Fibroblast of peridontal ligament (primary cell): Measurements from ENCODE around the gene PLA2G15.

ENCODE experiments used
- DNase-seq: peaks from one replicate; pipeline ENCODE4 v3.0.0-alpha.2; 2010; ENCODE audit errors: extremely low read depth

The PLA2G15 gene

GRCh38 chr16:68244903-68245853 is at the start of gene PLA2G15:
PLA2G15 (plus strand) TSS chr16:68245373; CDS start chr16:68245427, 54 bp downstream.
- peak; percentile 88 for DNase-seq

- DNase-seq = peak; percentile 12
These were observed 47.9 kb upstream of the PLA2G15 start for GRCh38 chr16:68197250-68197649.

- DNase-seq = peak; percentile 68
These were observed 44.9 kb upstream of the PLA2G15 start for GRCh38 chr16:68200088-68200783.

GRCh38 chr16:68202091-68202519 is 43.1 kb upstream of the PLA2G15 start:
- DNase-seq = peak; percentile 44

GRCh38 chr16:68206245-68206644 is 38.9 kb upstream of the PLA2G15 start:
- DNase-seq = no peak

GRCh38 chr16:68214726-68215125 is 30.4 kb upstream of the PLA2G15 start:
- no peak for DNase-seq

GRCh38 chr16:68215302-68215701 is 29.9 kb upstream of the PLA2G15 start:
- no peak for DNase-seq

GRCh38 chr16:68216240-68216639 is 28.9 kb upstream of the PLA2G15 start:
- no peak for DNase-seq

GRCh38 chr16:68217506-68217905 is 27.7 kb upstream of the PLA2G15 start:
- no peak for DNase-seq

- no peak for DNase-seq
These were observed 25.3 kb upstream of the PLA2G15 start for GRCh38 chr16:68219725-68220351.

GRCh38 chr16:68223072-68223471 is 22.1 kb upstream of the PLA2G15 start:
- DNase-seq = no peak

GRCh38 chr16:68226116-68226515 is 19.1 kb upstream of the PLA2G15 start:
- DNase-seq = no peak

GRCh38 chr16:68227183-68227793 is 17.9 kb upstream of the PLA2G15 start:
- no peak for DNase-seq

- DNase-seq = no peak
These were observed 17.2 kb upstream of the PLA2G15 start for GRCh38 chr16:68227850-68228553.

GRCh38 chr16:68228652-68229051 is 16.5 kb upstream of the PLA2G15 start:
- DNase-seq = no peak

GRCh38 chr16:68229431-68230175 is 15.6 kb upstream of the PLA2G15 start:
- DNase-seq = peak; percentile 85

GRCh38 chr16:68230176-68230571 is 15.0 kb upstream of the PLA2G15 start:
- no peak for DNase-seq

GRCh38 chr16:68230956-68231355 is 14.2 kb upstream of the PLA2G15 start:
- no peak for DNase-seq

- no peak for DNase-seq
These were observed 13.6 kb upstream of the PLA2G15 start for GRCh38 chr16:68231384-68232136.

GRCh38 chr16:68232335-68232734 is 12.8 kb upstream of the PLA2G15 start:
- DNase-seq = no peak
